IPS DF 19.7 (cell line): ENCODE results near the gene TMEM255B.
"Not testable (repeated sequence)": the region's sequence is repeated elsewhere in the genome, so short reads cannot be mapped to it uniquely, and the experiment has no call there.

ENCODE experiments used
- DNase-seq: peaks from one replicate; pipeline ENCODE4 v3.0.0-alpha.2; 2013; ENCODE audit warnings: low read depth, low spot score

The TMEM255B gene

GRCh38 chr13:113758651-113759524 lies at the start of gene TMEM255B:
Gene TMEM255B (plus strand): TSS chr13:113759226. CDS start chr13:113759270, 44 bp downstream.
- DNase-seq: no peak

- no peak for DNase-seq
Observed at GRCh38 chr13:113722921-113723320, 36.1 kb upstream of the TMEM255B start.

GRCh38 chr13:113723410-113724015 lies 35.5 kb upstream of the TMEM255B start:
- DNase-seq: no peak

GRCh38 chr13:113724016-113724758 lies 34.8 kb upstream of the TMEM255B start:
- no peak for DNase-seq

GRCh38 chr13:113724780-113725315 lies 34.2 kb upstream of the TMEM255B start:
- no peak for DNase-seq

GRCh38 chr13:113725329-113726105 lies 33.5 kb upstream of the TMEM255B start:
- DNase-seq: not testable (repeated sequence)

GRCh38 chr13:113726106-113726821 lies 32.8 kb upstream of the TMEM255B start:
- not testable (repeated sequence) for DNase-seq

- DNase-seq: no peak
Observed at GRCh38 chr13:113726961-113727411, 32.0 kb upstream of the TMEM255B start.

GRCh38 chr13:113728571-113729054 lies 30.4 kb upstream of the TMEM255B start:
- DNase-seq: no peak

GRCh38 chr13:113729187-113730019 lies 29.6 kb upstream of the TMEM255B start:
- DNase-seq: no peak

GRCh38 chr13:113730258-113730691 lies 28.8 kb upstream of the TMEM255B start:
- no peak for DNase-seq

- DNase-seq: no peak
Observed at GRCh38 chr13:113730831-113731191, 28.2 kb upstream of the TMEM255B start.

GRCh38 chr13:113731192-113732175 lies 27.5 kb upstream of the TMEM255B start:
- DNase-seq: no peak

- no peak for DNase-seq
Observed at GRCh38 chr13:113732176-113732960, 26.7 kb upstream of the TMEM255B start.

GRCh38 chr13:113732961-113733950 lies 25.8 kb upstream of the TMEM255B start:
- DNase-seq: no peak
